WTC11 (cell line): ENCODE measurements around the gene PGAP6. TPM values are rescaled to one million over a fixed set of nuclear protein-coding genes. Genes with fewer than 3 reads are reported as not detected.
"Not testable (repeated sequence)": the region's sequence is repeated elsewhere in the genome, so short reads cannot be mapped to it uniquely, and the experiment has no call there.

Source experiments
- ATAC-seq: fragments of 200-7000 bp; cut with Tn5 transposase; 2 replicates; pipeline ENCODE4 v1.10.0; 2021; ENCODE audit warnings: mild to moderate bottlenecking, moderate library complexity
- CTCF ChIA-PET: fragments of 300-600 bp; sonication (Branson Sonifier 250); formaldehyde crosslinking; loops from one replicate; lab custom pipeline; 2021; ENCODE audit warnings: antibody characterized with exemption; lab: Charles Lee
- POLR2A ChIA-PET: fragments of 350-600 bp; sonication (Branson Sonifier 250); formaldehyde crosslinking; loops from one replicate; lab custom pipeline; 2021; ENCODE audit warnings: antibody characterized with exemption; lab: Charles Lee
- DNase-seq: peaks from one replicate; pipeline ENCODE4 v3.0.0; 2021; ENCODE audit warnings: low spot score
- H3K27ac Mint-ChIP-seq: 2 replicates; pipeline ENCODE4 v1.8.0; 2021; ENCODE audit warnings: mixed read lengths
- H3K27me3 Mint-ChIP-seq: 2 replicates; pipeline ENCODE4 v1.8.0; 2021; ENCODE audit warnings: low read depth, mild to moderate bottlenecking, moderate library complexity, mixed read lengths
- H3K36me3 Mint-ChIP-seq: 2 replicates; pipeline ENCODE4 v1.8.0; 2021; ENCODE audit warnings: mixed read lengths
- H3K4me1 Mint-ChIP-seq: 2 replicates; pipeline ENCODE4 v1.8.0; 2022; ENCODE audit warnings: mixed read lengths
- H3K4me3 Mint-ChIP-seq: 2 replicates; pipeline ENCODE4 v1.8.0; 2021; ENCODE audit warnings: mild to moderate bottlenecking, moderate library complexity, mixed read lengths
- H3K9me3 Mint-ChIP-seq: 2 replicates; pipeline ENCODE4 v1.8.0; 2021; ENCODE audit warnings: mixed read lengths
- ATF2 ChIP-seq: sonication (generic); formaldehyde crosslinking; IDR thresholded peaks from 2 replicates; pipeline ENCODE4 v1.8.1; 2022; ENCODE audit warnings: low read depth, missing genetic modification reagents, borderline replicate concordance
- E2F5 ChIP-seq: sonication (generic); formaldehyde crosslinking; IDR thresholded peaks from 2 replicates; pipeline ENCODE4 v1.8.1; 2022; ENCODE audit warnings: mild to moderate bottlenecking, moderate library complexity, missing genetic modification reagents
- ESRRA ChIP-seq: sonication (generic); formaldehyde crosslinking; IDR thresholded peaks from 2 replicates; pipeline ENCODE4 v1.8.1; 2022; ENCODE audit warnings: mild to moderate bottlenecking, missing genetic modification reagents, borderline replicate concordance
- GABPB1 ChIP-seq: sonication (generic); formaldehyde crosslinking; IDR thresholded peaks from 2 replicates; pipeline ENCODE4 v1.8.1; 2023; ENCODE audit warnings: mild to moderate bottlenecking, missing genetic modification reagents
- GRHL2 ChIP-seq: fragments of 250-450 bp; sonication (Bioruptor Pico); IDR thresholded peaks from 2 replicates; pipeline ENCODE4 v1.8.0; 2022; ENCODE audit warnings: mild to moderate bottlenecking, moderate library complexity; ENCODE audit not compliant: insufficient replicate concordance, severe bottlenecking
- GTF2I ChIP-seq: fragments of 250-450 bp; sonication (Bioruptor Pico); conservative IDR thresholded peaks from 2 replicates; pipeline ENCODE4 v1.4.0; 2021; ENCODE audit warnings: mild to moderate bottlenecking
- HMGA2 ChIP-seq: fragments of 250-450 bp; sonication (Bioruptor Pico); IDR thresholded peaks from 2 replicates; pipeline ENCODE4 v1.4.0; 2021; ENCODE audit warnings: mild to moderate bottlenecking, moderate library complexity
- IRF2 ChIP-seq: sonication (generic); formaldehyde crosslinking; IDR thresholded peaks from 2 replicates; pipeline ENCODE4 v1.8.0; 2022; ENCODE audit warnings: low read depth, missing genetic modification reagents, borderline replicate concordance
- MYBL2 ChIP-seq: sonication (generic); formaldehyde crosslinking; IDR thresholded peaks from 2 replicates; pipeline ENCODE4 v1.8.1; 2023; ENCODE audit warnings: mild to moderate bottlenecking, moderate library complexity, missing genetic modification reagents
- NFE2L1 ChIP-seq: sonication (generic); formaldehyde crosslinking; IDR thresholded peaks from 2 replicates; pipeline ENCODE4 v1.8.1; 2023; ENCODE audit warnings: missing genetic modification reagents
- NR1H2 ChIP-seq: sonication (generic); formaldehyde crosslinking; IDR thresholded peaks from 2 replicates; pipeline ENCODE4 v1.9.0; 2021; ENCODE audit warnings: mild to moderate bottlenecking, moderate library complexity, missing genetic modification reagents
- PRRX2 ChIP-seq: fragments of 250-450 bp; sonication (Bioruptor Pico); IDR thresholded peaks from 2 replicates; pipeline ENCODE4 v1.8.0; 2021; ENCODE audit warnings: mild to moderate bottlenecking
- TEAD4 ChIP-seq: sonication (generic); formaldehyde crosslinking; IDR thresholded peaks from 2 replicates; pipeline ENCODE4 v1.8.0; 2022; ENCODE audit warnings: mild to moderate bottlenecking, missing genetic modification reagents
- ZNF219 ChIP-seq: sonication (generic); formaldehyde crosslinking; IDR thresholded peaks from 2 replicates; pipeline ENCODE4 v1.8.0; 2023; ENCODE audit warnings: missing genetic modification reagents, mild to moderate bottlenecking, borderline replicate concordance
- ZNF512 ChIP-seq: sonication (generic); formaldehyde crosslinking; IDR thresholded peaks from 2 replicates; pipeline ENCODE4 v1.8.1; 2022; ENCODE audit warnings: missing genetic modification reagents, borderline replicate concordance
- total RNA-seq: library from RNA; stranded (reverse); gene quantifications from 3 replicates; pipeline ENCODE4 v1.2.3, GENCODE V29; 2021
- TF ChIP-seq, protein P1 (sequence below): sonication (generic); formaldehyde crosslinking; IDR thresholded peaks from 2 replicates; pipeline ENCODE4 v1.8.1; 2023; ENCODE audit warnings: mild to moderate bottlenecking, missing genetic modification reagents, borderline replicate concordance
- TF ChIP-seq, protein P2 (sequence below): sonication (generic); formaldehyde crosslinking; IDR thresholded peaks from 2 replicates; pipeline ENCODE4 v1.8.1; 2023; ENCODE audit warnings: mild to moderate bottlenecking, missing genetic modification reagents, moderate library complexity
- TF ChIP-seq, protein P3 (sequence below): sonication (generic); formaldehyde crosslinking; IDR thresholded peaks from 2 replicates; pipeline ENCODE4 v1.8.0; 2023; ENCODE audit warnings: mild to moderate bottlenecking, missing genetic modification reagents

Gene PGAP6
- total RNA-seq, 1 experiment from 2014 or later, result 108 TPM

GRCh38 chr16:337437-337836 is 44.3 kb downstream of the PGAP6 start (continued):
- TF ChIP-seq, protein P1, sequence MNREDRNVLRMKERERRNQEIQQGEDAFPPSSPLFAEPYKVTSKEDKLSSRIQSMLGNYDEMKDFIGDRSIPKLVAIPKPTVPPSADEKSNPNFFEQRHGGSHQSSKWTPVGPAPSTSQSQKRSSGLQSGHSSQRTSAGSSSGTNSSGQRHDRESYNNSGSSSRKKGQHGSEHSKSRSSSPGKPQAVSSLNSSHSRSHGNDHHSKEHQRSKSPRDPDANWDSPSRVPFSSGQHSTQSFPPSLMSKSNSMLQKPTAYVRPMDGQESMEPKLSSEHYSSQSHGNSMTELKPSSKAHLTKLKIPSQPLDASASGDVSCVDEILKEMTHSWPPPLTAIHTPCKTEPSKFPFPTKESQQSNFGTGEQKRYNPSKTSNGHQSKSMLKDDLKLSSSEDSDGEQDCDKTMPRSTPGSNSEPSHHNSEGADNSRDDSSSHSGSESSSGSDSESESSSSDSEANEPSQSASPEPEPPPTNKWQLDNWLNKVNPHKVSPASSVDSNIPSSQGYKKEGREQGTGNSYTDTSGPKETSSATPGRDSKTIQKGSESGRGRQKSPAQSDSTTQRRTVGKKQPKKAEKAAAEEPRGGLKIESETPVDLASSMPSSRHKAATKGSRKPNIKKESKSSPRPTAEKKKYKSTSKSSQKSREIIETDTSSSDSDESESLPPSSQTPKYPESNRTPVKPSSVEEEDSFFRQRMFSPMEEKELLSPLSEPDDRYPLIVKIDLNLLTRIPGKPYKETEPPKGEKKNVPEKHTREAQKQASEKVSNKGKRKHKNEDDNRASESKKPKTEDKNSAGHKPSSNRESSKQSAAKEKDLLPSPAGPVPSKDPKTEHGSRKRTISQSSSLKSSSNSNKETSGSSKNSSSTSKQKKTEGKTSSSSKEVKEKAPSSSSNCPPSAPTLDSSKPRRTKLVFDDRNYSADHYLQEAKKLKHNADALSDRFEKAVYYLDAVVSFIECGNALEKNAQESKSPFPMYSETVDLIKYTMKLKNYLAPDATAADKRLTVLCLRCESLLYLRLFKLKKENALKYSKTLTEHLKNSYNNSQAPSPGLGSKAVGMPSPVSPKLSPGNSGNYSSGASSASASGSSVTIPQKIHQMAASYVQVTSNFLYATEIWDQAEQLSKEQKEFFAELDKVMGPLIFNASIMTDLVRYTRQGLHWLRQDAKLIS (CRISPR knock-in tag), result no peak
- TF ChIP-seq GRHL2, result no peak
- TF ChIP-seq IRF2, result no peak
- TF ChIP-seq, protein P2, sequence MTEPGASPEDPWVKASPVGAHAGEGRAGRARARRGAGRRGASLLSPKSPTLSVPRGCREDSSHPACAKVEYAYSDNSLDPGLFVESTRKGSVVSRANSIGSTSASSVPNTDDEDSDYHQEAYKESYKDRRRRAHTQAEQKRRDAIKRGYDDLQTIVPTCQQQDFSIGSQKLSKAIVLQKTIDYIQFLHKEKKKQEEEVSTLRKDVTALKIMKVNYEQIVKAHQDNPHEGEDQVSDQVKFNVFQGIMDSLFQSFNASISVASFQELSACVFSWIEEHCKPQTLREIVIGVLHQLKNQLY (CRISPR knock-in tag), result no peak

DNA sequence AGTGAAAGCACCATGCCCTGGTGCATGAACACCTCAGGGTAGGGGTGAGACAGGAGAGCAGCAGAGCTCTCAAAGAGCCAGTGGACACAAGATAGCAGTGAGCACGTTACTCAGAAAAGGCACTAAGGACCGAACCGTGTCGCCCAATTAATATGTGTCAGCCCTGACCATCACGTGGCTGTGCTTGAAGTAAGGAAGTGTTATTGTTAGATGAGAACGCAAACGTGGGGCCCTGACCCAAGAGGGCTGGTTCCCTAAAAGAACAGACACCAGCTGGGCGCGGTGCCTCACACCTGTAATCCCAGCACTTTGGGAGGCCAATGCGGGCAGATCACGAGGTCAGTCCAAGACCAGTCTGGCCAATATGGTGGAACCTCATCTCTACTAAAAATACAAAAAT is 45.5 kb downstream of the PGAP6 start:
- peaks cover 5% of the 10 kb centered on the region; the same call in 1 of the 2 replicates for H3K9me3 Mint-ChIP-seq
- TF ChIP-seq NFE2L1 (CRISPR knock-in tag), result no peak
- TF ChIP-seq ZNF512, result no peak
- TF ChIP-seq ESRRA (CRISPR knock-in tag), result no peak
- TF ChIP-seq GTF2I, result no peak
- no peak for TF ChIP-seq GRHL2
- TF ChIP-seq PRRX2 (CRISPR knock-in tag), result no peak
- no peak for TF ChIP-seq ZNF219 (CRISPR knock-in tag)
- TF ChIP-seq ATF2 (CRISPR knock-in tag), result no peak
- TF ChIP-seq, protein P3, sequence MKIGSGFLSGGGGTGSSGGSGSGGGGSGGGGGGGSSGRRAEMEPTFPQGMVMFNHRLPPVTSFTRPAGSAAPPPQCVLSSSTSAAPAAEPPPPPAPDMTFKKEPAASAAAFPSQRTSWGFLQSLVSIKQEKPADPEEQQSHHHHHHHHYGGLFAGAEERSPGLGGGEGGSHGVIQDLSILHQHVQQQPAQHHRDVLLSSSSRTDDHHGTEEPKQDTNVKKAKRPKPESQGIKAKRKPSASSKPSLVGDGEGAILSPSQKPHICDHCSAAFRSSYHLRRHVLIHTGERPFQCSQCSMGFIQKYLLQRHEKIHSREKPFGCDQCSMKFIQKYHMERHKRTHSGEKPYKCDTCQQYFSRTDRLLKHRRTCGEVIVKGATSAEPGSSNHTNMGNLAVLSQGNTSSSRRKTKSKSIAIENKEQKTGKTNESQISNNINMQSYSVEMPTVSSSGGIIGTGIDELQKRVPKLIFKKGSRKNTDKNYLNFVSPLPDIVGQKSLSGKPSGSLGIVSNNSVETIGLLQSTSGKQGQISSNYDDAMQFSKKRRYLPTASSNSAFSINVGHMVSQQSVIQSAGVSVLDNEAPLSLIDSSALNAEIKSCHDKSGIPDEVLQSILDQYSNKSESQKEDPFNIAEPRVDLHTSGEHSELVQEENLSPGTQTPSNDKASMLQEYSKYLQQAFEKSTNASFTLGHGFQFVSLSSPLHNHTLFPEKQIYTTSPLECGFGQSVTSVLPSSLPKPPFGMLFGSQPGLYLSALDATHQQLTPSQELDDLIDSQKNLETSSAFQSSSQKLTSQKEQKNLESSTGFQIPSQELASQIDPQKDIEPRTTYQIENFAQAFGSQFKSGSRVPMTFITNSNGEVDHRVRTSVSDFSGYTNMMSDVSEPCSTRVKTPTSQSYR (CRISPR knock-in tag), result no peak
- TF ChIP-seq TEAD4 (CRISPR knock-in tag), result no peak
- no peak for TF ChIP-seq HMGA2 (CRISPR knock-in tag)
- TF ChIP-seq MYBL2 (CRISPR knock-in tag), result no peak
- TF ChIP-seq NR1H2, result no peak
- TF ChIP-seq E2F5 (CRISPR knock-in tag), result no peak
- no peak for TF ChIP-seq GABPB1
- H3K4me3 Mint-ChIP-seq, result no peak overlapping the region
- H3K27ac Mint-ChIP-seq, result 0 out of 2 replicates have a peak overlapping the region, but pooled peaks have one; percentile 28
- ChIA-PET POLR2A (no interaction called here), CTCF (interaction anchor here (0.6 to 0.7 kb wide), 3 partner anchors 12 to 34 kb away, joined by 3 to 4 read pairs (median 3); no protein-coding TSS in a partner anchor)
- no peaks in the 10 kb centered on the region for H3K27me3 Mint-ChIP-seq
- ATAC-seq, result no peak
- DNase-seq, result no peak
- 0 out of 2 replicates have a peak, but pooled peaks cover 4% of the 10 kb centered on the region for H3K36me3 Mint-ChIP-seq
- H3K4me1 Mint-ChIP-seq, result peaks cover 8% of the 10 kb centered on the region

DNA sequence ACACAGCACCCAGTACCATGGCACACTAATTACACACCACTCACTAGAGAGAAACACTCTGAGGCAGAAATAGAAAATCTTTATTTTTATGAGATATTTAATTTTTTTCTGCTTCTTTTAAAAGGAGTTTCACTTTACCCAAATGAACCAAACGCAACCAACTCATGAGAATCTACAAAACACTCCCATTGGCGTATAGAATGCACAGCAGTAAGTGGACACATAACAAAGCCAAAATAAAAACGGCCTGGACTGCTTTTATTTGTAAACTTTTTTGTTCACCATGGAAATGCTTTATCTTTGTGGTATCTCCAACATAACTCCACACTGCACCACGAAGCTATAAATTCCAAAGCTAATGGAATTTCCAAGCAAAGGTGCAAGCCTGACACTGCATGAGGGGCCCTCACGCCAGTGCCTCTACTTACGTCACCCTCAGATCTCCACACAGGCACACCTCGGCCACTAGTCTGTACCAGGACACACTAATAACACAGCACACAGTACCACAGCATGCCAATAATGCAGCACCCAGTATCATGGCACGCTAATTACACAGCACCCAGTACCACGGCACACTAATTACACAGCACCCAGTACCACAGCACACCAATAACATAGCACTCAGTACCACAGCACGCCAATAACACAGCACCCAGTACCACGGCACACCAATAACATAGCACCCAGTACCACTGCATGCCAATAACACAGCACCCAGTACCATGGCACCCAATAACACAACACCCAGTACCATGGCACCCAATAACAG is 46.7 kb downstream of the PGAP6 start:
- ATAC-seq, POLR2A ChIA-PET, H3K27me3 Mint-ChIP-seq, DNase-seq, CTCF ChIA-PET, H3K4me1 Mint-ChIP-seq, H3K9me3 Mint-ChIP-seq, H3K4me3 Mint-ChIP-seq, H3K36me3 Mint-ChIP-seq, H3K27ac Mint-ChIP-seq: not testable (repeated sequence)

DNA sequence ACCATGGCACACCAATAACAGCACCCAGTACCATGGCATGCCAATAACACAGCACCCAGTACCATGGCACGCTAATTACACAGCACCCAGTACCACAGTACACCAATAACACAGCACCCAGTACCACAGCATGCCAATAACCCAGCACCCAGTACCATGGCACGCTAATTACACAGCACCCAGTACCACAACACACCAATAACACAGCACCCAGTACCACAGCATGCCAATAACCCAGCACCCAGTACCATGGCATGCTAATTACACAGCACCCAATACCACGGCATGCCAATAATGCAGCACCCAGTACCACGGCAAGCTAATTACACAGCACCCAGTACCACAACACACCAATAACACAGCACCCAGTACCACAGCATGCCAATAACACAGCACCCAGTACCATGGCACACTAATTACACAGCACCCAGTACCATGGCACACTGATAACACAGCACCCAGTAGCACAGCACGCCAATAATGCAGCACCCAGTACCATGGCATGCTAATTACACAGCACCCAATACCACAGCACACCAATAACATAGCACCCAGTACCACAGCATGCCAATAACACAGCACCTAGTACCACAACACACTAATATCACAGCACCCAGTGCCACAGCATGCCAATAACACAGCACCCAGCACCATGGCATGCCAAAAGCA is 47.5 kb downstream of the PGAP6 start:
- CTCF ChIA-PET, H3K9me3 Mint-ChIP-seq, H3K27me3 Mint-ChIP-seq, H3K36me3 Mint-ChIP-seq, H3K4me3 Mint-ChIP-seq, ATAC-seq, POLR2A ChIA-PET, H3K27ac Mint-ChIP-seq, H3K4me1 Mint-ChIP-seq, DNase-seq: not testable (repeated sequence)
